IMR-90 (cell line): Measurements from ENCODE around the gene HRH3. TPM values are rescaled to one million over a fixed set of nuclear protein-coding genes. Genes with fewer than 3 reads are reported as not detected.

Experiments
- ATAC-seq: fragments of 200-7000 bp; cut with Tn5 transposase; 2 replicates; pipeline ENCODE4 v1.9.1; 2020; ENCODE audit warnings: low read depth, mild to moderate bottlenecking, moderate library complexity
- BruUV-seq: library from RNA; stranded (reverse); fragments of 400-500 nt; replicated peaks from 2 replicates; lab custom pipeline; 2021; lab: Mats Ljungman, UMichigan
- CTCF ChIA-PET: fragments of 300-600 bp; formaldehyde crosslinking; extraction: SDS; loops from one replicate; lab custom pipeline; 2021; ENCODE audit warnings: antibody characterized with exemption; lab: Yijun Ruan, JAX
- POLR2A ChIA-PET: fragments of 300-600 bp; sonication (Branson Sonifier 250); formaldehyde crosslinking; loops from one replicate; lab custom pipeline; 2022; ENCODE audit warnings: antibody characterized with exemption; ENCODE audit not compliant: unreplicated experiment; lab: Charles Lee
- DNase-seq: peaks from one replicate; pipeline ENCODE4 v3.0.0; 2013
- H2AFZ ChIP-seq: replicated peaks from 2 replicates; pipeline ENCODE3; 2013; ENCODE audit warnings: low read length, mild to moderate bottlenecking; ENCODE audit not compliant: poor library complexity
- H2AK5ac ChIP-seq: 2 replicates; pipeline ENCODE4 v1.6.1; 2013; ENCODE audit warnings: low read depth, low read length, inconsistent platforms
- H2AK9ac ChIP-seq: replicated peaks from 2 replicates; pipeline ENCODE3; 2013; ENCODE audit warnings: mild to moderate bottlenecking, low read depth, low read length, moderate library complexity; ENCODE audit not compliant: poor library complexity
- H2BK120ac ChIP-seq: 2 replicates; pipeline ENCODE4 v1.6.1; 2013; ENCODE audit warnings: low read depth, low read length, inconsistent platforms
- H2BK15ac ChIP-seq: 3 replicates; pipeline ENCODE4 v1.6.1; 2013; ENCODE audit warnings: low read depth, low read length, inconsistent platforms
- H2BK20ac ChIP-seq: 2 replicates; pipeline ENCODE4 v1.6.1; 2013; ENCODE audit warnings: low read depth, mild to moderate bottlenecking, inconsistent platforms, low read length, moderate library complexity
- H2BK5ac ChIP-seq: 2 replicates; pipeline ENCODE4 v1.6.1; 2013; ENCODE audit warnings: mild to moderate bottlenecking, low read depth, low read length, inconsistent platforms; ENCODE audit not compliant: poor library complexity, severe bottlenecking
- H3K14ac ChIP-seq: replicated peaks from 2 replicates; pipeline ENCODE4 v1.6.1; 2013; ENCODE audit warnings: low read depth, low read length, inconsistent platforms
- H3K18ac ChIP-seq: 2 replicates; pipeline ENCODE4 v1.6.1; 2013; ENCODE audit warnings: low read depth, low read length, control low read depth
- H3K23ac ChIP-seq: 2 replicates; pipeline ENCODE4 v1.6.1; 2013; ENCODE audit warnings: low read depth, low read length, inconsistent platforms
- H3K27ac ChIP-seq: 2 replicates; pipeline ENCODE4 v1.5.1; 2013; ENCODE audit warnings: mild to moderate bottlenecking, control low read depth, low read length; ENCODE audit not compliant: insufficient read depth
- H3K27me3 ChIP-seq: 2 replicates; pipeline ENCODE4 v1.6.1; 2013; ENCODE audit warnings: low read length; ENCODE audit not compliant: control insufficient read depth, insufficient read depth
- H3K36me3 ChIP-seq: 2 replicates; pipeline ENCODE4 v1.6.1; 2013; ENCODE audit warnings: low read length, mixed read lengths; ENCODE audit not compliant: control insufficient read depth, insufficient read depth
- H3K4ac ChIP-seq: 2 replicates; pipeline ENCODE4 v1.6.1; 2013; ENCODE audit warnings: low read depth, low read length, inconsistent platforms
- H3K4me1 ChIP-seq: 2 replicates; pipeline ENCODE4 v1.6.1; 2013; ENCODE audit warnings: low read length, mixed read lengths; ENCODE audit not compliant: control insufficient read depth, insufficient read depth
- H3K4me2 ChIP-seq: 2 replicates; pipeline ENCODE4 v1.6.1; 2013; ENCODE audit warnings: low read depth, mild to moderate bottlenecking, control low read depth, low read length, moderate library complexity
- H3K4me3 ChIP-seq: 2 replicates; pipeline ENCODE4 v1.5.1; 2013; ENCODE audit warnings: low read depth, mild to moderate bottlenecking, control low read depth, low read length, moderate library complexity; ENCODE audit not compliant: insufficient read depth
- H3K56ac ChIP-seq: 2 replicates; pipeline ENCODE4 v1.6.1; 2013; ENCODE audit warnings: low read length, inconsistent platforms; ENCODE audit not compliant: insufficient read depth; ENCODE audit errors: extremely low read depth
- H3K79me1 ChIP-seq, 2 experiments: 2 replicates each; pipeline ENCODE4 v1.6.1; 2013; ENCODE audit warnings: low read length in 2 of 2, inconsistent platforms in 1 of 2, low read depth in 1 of 2
- H3K9ac ChIP-seq: 2 replicates; pipeline ENCODE4 v1.6.1; 2013; ENCODE audit warnings: low read depth, low read length, control low read depth
- H3K9me1 ChIP-seq: 2 replicates; pipeline ENCODE4 v1.6.1; 2013; ENCODE audit warnings: low read length, inconsistent platforms; ENCODE audit not compliant: insufficient read depth
- H3K9me3 ChIP-seq: 2 replicates; pipeline ENCODE4 v1.6.1; 2013; ENCODE audit warnings: low read length; ENCODE audit not compliant: control insufficient read depth, insufficient read depth
- H4K20me1 ChIP-seq: 2 replicates; pipeline ENCODE4 v1.6.1; 2013; ENCODE audit warnings: low read length, inconsistent platforms; ENCODE audit not compliant: insufficient read depth
- H4K5ac ChIP-seq: 2 replicates; pipeline ENCODE4 v1.6.1; 2013; ENCODE audit warnings: mild to moderate bottlenecking, low read depth, low read length, control low read depth
- H4K8ac ChIP-seq, 2 experiments: 2 replicates each; pipeline ENCODE4 v1.6.1; 2013; ENCODE audit warnings: low read depth in 2 of 2, low read length in 2 of 2, control low read depth in 1 of 2, inconsistent platforms in 1 of 2
- H4K91ac ChIP-seq: 2 replicates; pipeline ENCODE4 v1.6.1; 2013; ENCODE audit warnings: low read depth, low read length, inconsistent platforms; ENCODE audit not compliant: insufficient read depth
- BHLHE40 ChIP-seq: fragments of 150-350 bp; IDR thresholded peaks from 2 replicates; pipeline ENCODE4 v1.6.1; 2016; ENCODE audit warnings: mild to moderate bottlenecking, low read depth, low read length
- CEBPB ChIP-seq: IDR thresholded peaks from 2 replicates; pipeline ENCODE4 v1.6.1; 2012; ENCODE audit warnings: low read depth, low read length, improper control_type of control experiment
- CHD1 ChIP-seq: IDR thresholded peaks from 2 replicates; pipeline ENCODE4 v1.6.1; 2012; ENCODE audit warnings: low read depth, low read length, improper control_type of control experiment
- CTCF ChIP-seq: conservative IDR thresholded peaks from 2 replicates; pipeline ENCODE4 v1.5.1; 2012; ENCODE audit warnings: mild to moderate bottlenecking, low read depth, low read length, improper control_type of control experiment
- ELK1 ChIP-seq: fragments of 150-350 bp; IDR thresholded peaks from 2 replicates; pipeline ENCODE4 v1.6.1; 2016; ENCODE audit warnings: low read depth, mild to moderate bottlenecking, low read length, moderate library complexity, borderline replicate concordance
- FOS ChIP-seq: fragments of 150-350 bp; IDR thresholded peaks from 2 replicates; pipeline ENCODE4 v1.6.1; 2016; ENCODE audit warnings: low read depth, low read length
- MAFK ChIP-seq: IDR thresholded peaks from 2 replicates; pipeline ENCODE4 v1.6.1; 2012; ENCODE audit warnings: low read depth, low read length, improper control_type of control experiment
- MAZ ChIP-seq: IDR thresholded peaks from 2 replicates; pipeline ENCODE4 v1.6.1; 2012; ENCODE audit warnings: low read depth, mild to moderate bottlenecking, low read length, improper control_type of control experiment, moderate library complexity, borderline replicate concordance
- MXI1 ChIP-seq: IDR thresholded peaks from 2 replicates; pipeline ENCODE4 v1.6.1; 2012; ENCODE audit warnings: low read depth, mild to moderate bottlenecking, low read length, moderate library complexity, borderline replicate concordance
- NFE2L2 ChIP-seq: fragments of 150-350 bp; IDR thresholded peaks from 2 replicates; pipeline ENCODE4 v1.6.1; 2016; ENCODE audit warnings: low read depth, mild to moderate bottlenecking, low read length
- POLR2A ChIP-seq: IDR thresholded peaks from 2 replicates; pipeline ENCODE4 v1.6.1; 2012; ENCODE audit warnings: mild to moderate bottlenecking, low read depth, low read length
- RAD21 ChIP-seq: IDR thresholded peaks from 2 replicates; pipeline ENCODE4 v1.6.1; 2012; ENCODE audit warnings: low read length, improper control_type of control experiment
- RFX5 ChIP-seq: IDR thresholded peaks from 2 replicates; pipeline ENCODE4 v1.8.0; 2012; ENCODE audit warnings: low read depth, mild to moderate bottlenecking, low read length, moderate library complexity
- SMC3 ChIP-seq: fragments of 150-350 bp; IDR thresholded peaks from 2 replicates; pipeline ENCODE4 v1.6.1; 2016; ENCODE audit warnings: low read depth, mild to moderate bottlenecking, antibody characterized with exemption, low read length, moderate library complexity
- WGBS, 2 experiments: methylation state at CpG; one replicate each; pipeline versions ENCODE4 v1.1.5 to v1.1.7; 2013; ENCODE audit warnings: missing lambda C conversion rate in 2 of 2; ENCODE audit not compliant: insufficient read length in 1 of 2; ENCODE audit errors: extremely low coverage in 2 of 2; 5-methylcytosine and 5-hydroxymethylcytosine counted together
- dilution Hi-C: fragments of 300-500 bp; cut with HindIII; formaldehyde crosslinking; loops from one replicate; pipeline ENCODE4 v1.14.3; 2018; ENCODE audit warnings: low sequenced_read_pairs; ENCODE audit not compliant: unreplicated experiment
- in situ Hi-C: fragments of 300-500 bp; cut with MboI; formaldehyde crosslinking; loops from 3 replicates; pipeline ENCODE4 v1.14.3; 2019; ENCODE audit warnings: low sequenced_read_pairs, inconsistent platforms, mixed read lengths
- intact Hi-C: fragments of 100-400 bp; cut with micrococcal nuclease; formaldehyde crosslinking; loops from 2 replicates; pipeline ENCODE4 v1.10.0; 2022
- polyA plus RNA-seq, 3 experiments: library from polyadenylated mRNA; depleted of rRNA; stranded (reverse); fragments of >200 nt; gene quantifications; 2 replicates each; pipeline ENCODE4 v1.2.3, GENCODE V29; 2012; ENCODE audit warnings: low replicate concordance in 1 of 3
- total RNA-seq: library from RNA; depleted of rRNA; stranded (reverse); fragments of >200 nt; gene quantifications from 2 replicates; pipeline ENCODE4 v1.2.3, GENCODE V29; 2012

HRH3 gene
- total and polyA plus RNA-seq, 2 of the 4 experiments (the other 2 are of a cell fraction), result not detected

DNA sequence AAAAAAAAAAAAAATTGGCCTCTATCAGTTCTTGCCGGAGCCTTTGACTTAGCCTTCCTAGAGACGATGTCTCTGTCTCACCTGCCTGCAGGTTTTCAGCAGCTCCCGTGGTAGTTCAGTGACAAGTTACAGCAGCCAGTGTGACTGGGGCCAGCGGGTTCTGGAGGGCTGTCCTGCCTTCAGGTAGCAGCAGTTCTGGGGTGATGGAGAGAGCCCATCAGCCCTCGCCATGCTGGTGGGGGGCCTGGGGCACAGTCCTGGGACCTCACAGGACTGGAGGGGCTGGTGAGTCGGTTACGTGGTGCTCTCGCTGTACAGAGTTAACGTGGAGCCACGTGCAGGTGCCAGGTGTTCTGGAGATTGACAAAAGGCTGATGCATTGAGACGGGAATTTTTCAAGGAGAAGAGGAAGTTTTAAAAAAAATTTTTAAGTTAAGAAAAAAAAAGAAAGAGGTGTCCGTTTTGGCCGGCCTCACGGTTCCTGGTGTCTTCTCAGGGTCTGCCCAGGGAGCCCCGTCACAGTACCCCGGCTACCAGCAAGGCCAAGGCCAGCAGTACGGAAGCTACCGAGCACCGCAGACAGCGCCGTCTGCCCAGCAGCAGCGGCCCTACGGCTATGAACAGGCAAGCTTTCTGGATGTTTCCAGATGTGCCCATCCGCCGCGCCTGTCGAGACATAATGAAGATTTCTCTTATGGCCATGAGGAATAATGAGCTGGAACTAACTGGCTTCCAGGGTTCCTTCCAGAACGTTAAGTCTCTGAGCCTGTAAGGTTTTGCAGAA is 45.9 kb downstream of the HRH3 start:
- no peak overlapping the region for H3K27ac ChIP-seq
- H4K91ac ChIP-seq, result no peak overlapping the region
- no peaks in the 10 kb centered on the region for H3K4me1 ChIP-seq
- no peak overlapping the region for H3K23ac ChIP-seq
- TF ChIP-seq CEBPB, result no peak
- no peak for TF ChIP-seq CTCF
- TF ChIP-seq NFE2L2, result no peak
- TF ChIP-seq SMC3, result no peak
- no peak for TF ChIP-seq MAFK
- TF ChIP-seq FOS, result no peak
- no peak for TF ChIP-seq RFX5
- no peak for TF ChIP-seq ELK1
- TF ChIP-seq CHD1, result no peak
- no peak for TF ChIP-seq MAZ
- no peak for TF ChIP-seq BHLHE40
- no peak for TF ChIP-seq MXI1
- no peak for TF ChIP-seq RAD21
- no peak for TF ChIP-seq POLR2A
- WGBS, 2 experiments, result 94% methylated on average over 17 of the region's 28 CpGs; no CpG with 5 or more reads in 1 of the 2 experiments
- no peak overlapping the region for H3K4me2 ChIP-seq
- in situ Hi-C loops, result no loop called here
- no peak overlapping the region for H4K8ac ChIP-seq
- H2BK5ac ChIP-seq, result no peak overlapping the region
- H3K14ac ChIP-seq, result no peak overlapping the region
- POLR2A ChIA-PET, result no interaction called here
- H3K79me1 ChIP-seq, result no peaks in the 10 kb centered on the region
- H4K20me1 ChIP-seq, result no peaks in the 10 kb centered on the region
- H3K9ac ChIP-seq, result no peak overlapping the region
- no peak overlapping the region for H3K18ac ChIP-seq
- no peak overlapping the region for H2BK20ac ChIP-seq
- H3K9me1 ChIP-seq, result 0 out of 2 replicates have a peak, but pooled peaks cover 2% of the 10 kb centered on the region
- DNase-seq, result no peak
- intact Hi-C loops, result no loop called here
- dilution Hi-C loops, result no loop called here
- no peak overlapping the region for H2BK120ac ChIP-seq
- H2AFZ ChIP-seq, result no peak overlapping the region
- H2AK5ac ChIP-seq, result no peak overlapping the region
- no peak overlapping the region for H2AK9ac ChIP-seq
- H4K5ac ChIP-seq, result no peak overlapping the region
- peaks cover 32% of the 10 kb centered on the region for H3K36me3 ChIP-seq
- no peak overlapping the region for H3K56ac ChIP-seq
- no TSS peak for BruUV-seq
- no peak overlapping the region for H3K4ac ChIP-seq
- CTCF ChIA-PET, result no interaction called here
- no peak for ATAC-seq
- H3K9me3 ChIP-seq, result no peaks in the 10 kb centered on the region
- no peak overlapping the region for H3K4me3 ChIP-seq
- H3K27me3 ChIP-seq, result no peaks in the 10 kb centered on the region
- no peak overlapping the region for H2BK15ac ChIP-seq
